ENCODE results near the gene PLA2G7. TPM values are rescaled to one million over a fixed set of nuclear protein-coding genes. Genes with fewer than 3 reads are reported as not detected.

The PLA2G7 gene
- total RNA-seq, 1 donor from 2014 or later, result 38.8 TPM

GRCh38 chr6:46730921-46731461, 4.2 kb downstream of the PLA2G7 start:
- Histone ChIP-seq H3K36me3 (no peaks in the 10 kb centered on the region), H3K27ac (peak overlapping the region; percentile 14), H3K4me3 (no peak overlapping the region), H3K27me3 (peaks cover 16% of the 10 kb centered on the region), H3K9me3 (no peaks in the 10 kb centered on the region), H3K4me1 (peaks cover 10% of the 10 kb centered on the region)
- DNase-seq (no peak), ATAC-seq (peak; percentile 70)
- intact Hi-C loops (cut with DNase I), result no loop called here
- TF ChIP-seq CTCF (IDR thresholded peaks at IDR 0.05), result no peak

- H3K27ac ChIP-seq, result no peak overlapping the region
- DNase-seq (no peak), ATAC-seq (no peak)
- no peaks in the 10 kb centered on the region for H3K9me3 ChIP-seq
- H3K4me1 ChIP-seq, result no peaks in the 10 kb centered on the region
- H3K36me3 ChIP-seq, result no peaks in the 10 kb centered on the region
- intact Hi-C loops (cut with DNase I), result no loop called here
- no peak for TF ChIP-seq CTCF (IDR thresholded peaks at IDR 0.05)
- peaks cover 5% of the 10 kb centered on the region for H3K27me3 ChIP-seq
- no peak overlapping the region for H3K4me3 ChIP-seq
These were observed 5.3 kb downstream of the PLA2G7 start for GRCh38 chr6:46729787-46730326.

GRCh38 chr6:46720401-46720800, 14.8 kb downstream of the PLA2G7 start:
- DNase-seq, result no peak
- no peak overlapping the region for H3K4me3 ChIP-seq
- ATAC-seq, result no peak
- TF ChIP-seq CTCF (IDR thresholded peaks at IDR 0.05), result no peak
- H3K9me3 ChIP-seq, result no peaks in the 10 kb centered on the region
- no peaks in the 10 kb centered on the region for H3K36me3 ChIP-seq
- no peaks in the 10 kb centered on the region for H3K4me1 ChIP-seq
- intact Hi-C loops (cut with DNase I), result no loop called here
- no peak overlapping the region for H3K27ac ChIP-seq
- H3K27me3 ChIP-seq, result no peaks in the 10 kb centered on the region

GRCh38 chr6:46719099-46719498, 16.1 kb downstream of the PLA2G7 start:
- DNase-seq (no peak), ATAC-seq (no peak)
- no peaks in the 10 kb centered on the region for H3K27me3 ChIP-seq
- H3K27ac ChIP-seq, result no peak overlapping the region
- H3K9me3 ChIP-seq, result no peaks in the 10 kb centered on the region
- no peaks in the 10 kb centered on the region for H3K36me3 ChIP-seq
- no peaks in the 10 kb centered on the region for H3K4me1 ChIP-seq
- H3K4me3 ChIP-seq, result no peak overlapping the region
- intact Hi-C loops (cut with DNase I), result no loop called here
- no peak for TF ChIP-seq CTCF (IDR thresholded peaks at IDR 0.05)

GRCh38 chr6:46715141-46715540, 20.0 kb downstream of the PLA2G7 start:
- DNase-seq, result no peak
- intact Hi-C loops (cut with DNase I), result no loop called here
- H3K36me3 ChIP-seq, result no peaks in the 10 kb centered on the region

More at GRCh38 chr6:46715141-46715540, 20.0 kb downstream of the PLA2G7 start:
- Histone ChIP-seq H3K27ac (no peak overlapping the region), H3K4me1 (no peaks in the 10 kb centered on the region), H3K9me3 (no peaks in the 10 kb centered on the region), H3K4me3 (no peak overlapping the region), H3K27me3 (no peaks in the 10 kb centered on the region)
- ATAC-seq, result peak; percentile 61
- no peak for TF ChIP-seq CTCF (IDR thresholded peaks at IDR 0.05)
